Testis (tissue), 2 donors: Measurements from ENCODE around the gene SHB.

Experiments
- POLR2A ChIP-seq: fragments of 450-650 bp; IDR thresholded peaks from one replicate; pipeline ENCODE4 v1.6.1; 2017; ENCODE audit warnings: antibody characterized with exemption, mild to moderate bottlenecking, moderate library complexity
- TF ChIP-seq, protein P1 (sequence below), 3 experiments: fragments of 450-650 bp in 2 of 3; fragments of 200-600 bp in 1 of 3; sonication (generic) in 1 of 3; IDR thresholded peaks; one replicate each; pipeline ENCODE4 v1.5.1; 2016 to 2019; ENCODE audit warnings: antibody characterized with exemption in 3 of 3, mild to moderate bottlenecking in 2 of 3, moderate library complexity in 1 of 3

DNA sequence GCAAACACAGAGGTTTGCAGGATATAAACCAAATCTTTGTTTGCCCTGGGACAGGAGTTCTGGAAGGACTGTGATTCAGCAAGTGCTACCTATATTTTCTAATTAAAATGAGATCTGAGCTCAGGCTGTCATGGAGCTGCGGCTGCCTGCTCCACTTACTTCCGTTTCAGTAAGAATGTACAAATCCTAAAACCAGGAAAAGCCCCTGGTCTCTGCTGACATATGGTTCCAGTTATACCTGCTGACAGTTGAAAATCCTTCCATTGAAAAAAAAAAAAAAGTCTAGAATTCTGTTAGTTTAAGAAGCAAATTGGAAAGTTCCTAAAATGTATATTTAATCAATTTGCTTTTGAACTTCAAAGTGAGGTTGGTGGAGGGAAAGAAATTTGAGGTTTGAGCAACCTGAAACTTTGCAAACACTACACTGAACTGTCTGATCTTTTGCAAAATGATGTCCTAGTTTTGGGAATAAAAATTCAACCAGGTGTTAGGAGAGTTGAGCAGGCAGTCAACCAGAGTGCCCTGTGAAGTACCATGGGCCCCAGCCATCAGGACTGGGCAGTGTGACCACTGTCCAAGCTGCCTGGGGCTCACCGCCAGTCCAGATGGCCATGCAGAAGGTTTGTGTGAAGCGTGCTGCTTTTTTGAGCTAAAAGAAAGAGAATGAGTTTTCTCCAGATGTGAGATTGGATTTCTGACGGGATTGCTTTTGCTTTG lies 50.6 kb downstream of the SHB start:
- TF ChIP-seq, protein P1, sequence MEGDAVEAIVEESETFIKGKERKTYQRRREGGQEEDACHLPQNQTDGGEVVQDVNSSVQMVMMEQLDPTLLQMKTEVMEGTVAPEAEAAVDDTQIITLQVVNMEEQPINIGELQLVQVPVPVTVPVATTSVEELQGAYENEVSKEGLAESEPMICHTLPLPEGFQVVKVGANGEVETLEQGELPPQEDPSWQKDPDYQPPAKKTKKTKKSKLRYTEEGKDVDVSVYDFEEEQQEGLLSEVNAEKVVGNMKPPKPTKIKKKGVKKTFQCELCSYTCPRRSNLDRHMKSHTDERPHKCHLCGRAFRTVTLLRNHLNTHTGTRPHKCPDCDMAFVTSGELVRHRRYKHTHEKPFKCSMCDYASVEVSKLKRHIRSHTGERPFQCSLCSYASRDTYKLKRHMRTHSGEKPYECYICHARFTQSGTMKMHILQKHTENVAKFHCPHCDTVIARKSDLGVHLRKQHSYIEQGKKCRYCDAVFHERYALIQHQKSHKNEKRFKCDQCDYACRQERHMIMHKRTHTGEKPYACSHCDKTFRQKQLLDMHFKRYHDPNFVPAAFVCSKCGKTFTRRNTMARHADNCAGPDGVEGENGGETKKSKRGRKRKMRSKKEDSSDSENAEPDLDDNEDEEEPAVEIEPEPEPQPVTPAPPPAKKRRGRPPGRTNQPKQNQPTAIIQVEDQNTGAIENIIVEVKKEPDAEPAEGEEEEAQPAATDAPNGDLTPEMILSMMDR (IDR thresholded peaks at IDR 0.05), result no peak
- TF ChIP-seq POLR2A, result no peak
